H1 (cell line): ENCODE measurements around the gene HINT1. TPM values are rescaled to one million over a fixed set of nuclear protein-coding genes. Genes with fewer than 3 reads are reported as not detected.

Source experiments
- polyA plus RNA-seq, 7 experiments: library from polyadenylated mRNA; depleted of rRNA in 3 of 7; stranded (reverse) in 5 of 7; unstranded in 2 of 7; fragments of >200 nt in 5 of 7; fragments of 200-250 nt in 2 of 7; gene quantifications; 1 replicate in 5 of 7; 2 replicates in 1 of 7; 4 replicates in 1 of 7; pipeline versions ENCODE4 v1.2.1 to v1.2.3, GENCODE V29; 2011 to 2013; ENCODE audit warnings: missing spikeins in 2 of 7, mixed read lengths in 2 of 7
- total RNA-seq: library from RNA; stranded (reverse); fragmentation: NEBNext Ultra II Directional; extraction: Animal tissue kit (Norgen Biotek cat#: 25700); gene quantifications from 2 replicates; pipeline ENCODE4 v1.2.1, GENCODE V29; 2021
- TF ChIP-seq, protein P1 (sequence below): fragments of 300-600 bp; sonication (generic); IDR thresholded peaks from 2 replicates; pipeline ENCODE4 v1.7.1; 2012; ENCODE audit warnings: low read length, moderate library complexity, mild to moderate bottlenecking, inconsistent platforms; ENCODE audit not compliant: insufficient replicate concordance

The HINT1 gene
- total and polyA plus RNA-seq, 2 of the 8 experiments (the other 6 are each of a cell fraction or from before 2014, with no cell fraction given) = 230 to 479 TPM

DNA sequence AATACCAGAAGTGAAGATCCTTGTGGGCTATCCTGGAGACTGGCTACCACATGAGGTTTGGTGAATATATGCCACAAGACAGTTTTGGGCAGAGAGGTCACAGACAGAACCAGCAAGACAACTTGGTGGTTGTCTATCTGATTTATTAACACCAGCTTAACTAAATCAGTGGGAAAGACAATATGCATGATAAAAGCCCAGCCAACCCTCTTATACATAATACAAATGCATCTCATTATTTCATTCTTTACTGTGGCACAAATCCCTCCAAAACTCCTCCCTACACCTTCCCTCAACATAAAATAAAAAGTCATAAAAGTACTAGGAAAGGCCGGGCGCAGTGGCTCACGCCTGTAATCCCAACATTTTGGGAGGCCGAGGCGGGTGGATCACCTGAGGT lies 8.1 kb downstream of the HINT1 start (continued):
- TF ChIP-seq, protein P1, sequence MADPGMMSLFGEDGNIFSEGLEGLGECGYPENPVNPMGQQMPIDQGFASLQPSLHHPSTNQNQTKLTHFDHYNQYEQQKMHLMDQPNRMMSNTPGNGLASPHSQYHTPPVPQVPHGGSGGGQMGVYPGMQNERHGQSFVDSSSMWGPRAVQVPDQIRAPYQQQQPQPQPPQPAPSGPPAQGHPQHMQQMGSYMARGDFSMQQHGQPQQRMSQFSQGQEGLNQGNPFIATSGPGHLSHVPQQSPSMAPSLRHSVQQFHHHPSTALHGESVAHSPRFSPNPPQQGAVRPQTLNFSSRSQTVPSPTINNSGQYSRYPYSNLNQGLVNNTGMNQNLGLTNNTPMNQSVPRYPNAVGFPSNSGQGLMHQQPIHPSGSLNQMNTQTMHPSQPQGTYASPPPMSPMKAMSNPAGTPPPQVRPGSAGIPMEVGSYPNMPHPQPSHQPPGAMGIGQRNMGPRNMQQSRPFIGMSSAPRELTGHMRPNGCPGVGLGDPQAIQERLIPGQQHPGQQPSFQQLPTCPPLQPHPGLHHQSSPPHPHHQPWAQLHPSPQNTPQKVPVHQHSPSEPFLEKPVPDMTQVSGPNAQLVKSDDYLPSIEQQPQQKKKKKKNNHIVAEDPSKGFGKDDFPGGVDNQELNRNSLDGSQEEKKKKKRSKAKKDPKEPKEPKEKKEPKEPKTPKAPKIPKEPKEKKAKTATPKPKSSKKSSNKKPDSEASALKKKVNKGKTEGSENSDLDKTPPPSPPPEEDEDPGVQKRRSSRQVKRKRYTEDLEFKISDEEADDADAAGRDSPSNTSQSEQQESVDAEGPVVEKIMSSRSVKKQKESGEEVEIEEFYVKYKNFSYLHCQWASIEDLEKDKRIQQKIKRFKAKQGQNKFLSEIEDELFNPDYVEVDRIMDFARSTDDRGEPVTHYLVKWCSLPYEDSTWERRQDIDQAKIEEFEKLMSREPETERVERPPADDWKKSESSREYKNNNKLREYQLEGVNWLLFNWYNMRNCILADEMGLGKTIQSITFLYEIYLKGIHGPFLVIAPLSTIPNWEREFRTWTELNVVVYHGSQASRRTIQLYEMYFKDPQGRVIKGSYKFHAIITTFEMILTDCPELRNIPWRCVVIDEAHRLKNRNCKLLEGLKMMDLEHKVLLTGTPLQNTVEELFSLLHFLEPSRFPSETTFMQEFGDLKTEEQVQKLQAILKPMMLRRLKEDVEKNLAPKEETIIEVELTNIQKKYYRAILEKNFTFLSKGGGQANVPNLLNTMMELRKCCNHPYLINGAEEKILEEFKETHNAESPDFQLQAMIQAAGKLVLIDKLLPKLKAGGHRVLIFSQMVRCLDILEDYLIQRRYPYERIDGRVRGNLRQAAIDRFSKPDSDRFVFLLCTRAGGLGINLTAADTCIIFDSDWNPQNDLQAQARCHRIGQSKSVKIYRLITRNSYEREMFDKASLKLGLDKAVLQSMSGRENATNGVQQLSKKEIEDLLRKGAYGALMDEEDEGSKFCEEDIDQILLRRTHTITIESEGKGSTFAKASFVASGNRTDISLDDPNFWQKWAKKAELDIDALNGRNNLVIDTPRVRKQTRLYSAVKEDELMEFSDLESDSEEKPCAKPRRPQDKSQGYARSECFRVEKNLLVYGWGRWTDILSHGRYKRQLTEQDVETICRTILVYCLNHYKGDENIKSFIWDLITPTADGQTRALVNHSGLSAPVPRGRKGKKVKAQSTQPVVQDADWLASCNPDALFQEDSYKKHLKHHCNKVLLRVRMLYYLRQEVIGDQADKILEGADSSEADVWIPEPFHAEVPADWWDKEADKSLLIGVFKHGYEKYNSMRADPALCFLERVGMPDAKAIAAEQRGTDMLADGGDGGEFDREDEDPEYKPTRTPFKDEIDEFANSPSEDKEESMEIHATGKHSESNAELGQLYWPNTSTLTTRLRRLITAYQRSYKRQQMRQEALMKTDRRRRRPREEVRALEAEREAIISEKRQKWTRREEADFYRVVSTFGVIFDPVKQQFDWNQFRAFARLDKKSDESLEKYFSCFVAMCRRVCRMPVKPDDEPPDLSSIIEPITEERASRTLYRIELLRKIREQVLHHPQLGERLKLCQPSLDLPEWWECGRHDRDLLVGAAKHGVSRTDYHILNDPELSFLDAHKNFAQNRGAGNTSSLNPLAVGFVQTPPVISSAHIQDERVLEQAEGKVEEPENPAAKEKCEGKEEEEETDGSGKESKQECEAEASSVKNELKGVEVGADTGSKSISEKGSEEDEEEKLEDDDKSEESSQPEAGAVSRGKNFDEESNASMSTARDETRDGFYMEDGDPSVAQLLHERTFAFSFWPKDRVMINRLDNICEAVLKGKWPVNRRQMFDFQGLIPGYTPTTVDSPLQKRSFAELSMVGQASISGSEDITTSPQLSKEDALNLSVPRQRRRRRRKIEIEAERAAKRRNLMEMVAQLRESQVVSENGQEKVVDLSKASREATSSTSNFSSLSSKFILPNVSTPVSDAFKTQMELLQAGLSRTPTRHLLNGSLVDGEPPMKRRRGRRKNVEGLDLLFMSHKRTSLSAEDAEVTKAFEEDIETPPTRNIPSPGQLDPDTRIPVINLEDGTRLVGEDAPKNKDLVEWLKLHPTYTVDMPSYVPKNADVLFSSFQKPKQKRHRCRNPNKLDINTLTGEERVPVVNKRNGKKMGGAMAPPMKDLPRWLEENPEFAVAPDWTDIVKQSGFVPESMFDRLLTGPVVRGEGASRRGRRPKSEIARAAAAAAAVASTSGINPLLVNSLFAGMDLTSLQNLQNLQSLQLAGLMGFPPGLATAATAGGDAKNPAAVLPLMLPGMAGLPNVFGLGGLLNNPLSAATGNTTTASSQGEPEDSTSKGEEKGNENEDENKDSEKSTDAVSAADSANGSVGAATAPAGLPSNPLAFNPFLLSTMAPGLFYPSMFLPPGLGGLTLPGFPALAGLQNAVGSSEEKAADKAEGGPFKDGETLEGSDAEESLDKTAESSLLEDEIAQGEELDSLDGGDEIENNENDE = no peak
